ENCODE measurements around the gene BACH1.

DNA sequence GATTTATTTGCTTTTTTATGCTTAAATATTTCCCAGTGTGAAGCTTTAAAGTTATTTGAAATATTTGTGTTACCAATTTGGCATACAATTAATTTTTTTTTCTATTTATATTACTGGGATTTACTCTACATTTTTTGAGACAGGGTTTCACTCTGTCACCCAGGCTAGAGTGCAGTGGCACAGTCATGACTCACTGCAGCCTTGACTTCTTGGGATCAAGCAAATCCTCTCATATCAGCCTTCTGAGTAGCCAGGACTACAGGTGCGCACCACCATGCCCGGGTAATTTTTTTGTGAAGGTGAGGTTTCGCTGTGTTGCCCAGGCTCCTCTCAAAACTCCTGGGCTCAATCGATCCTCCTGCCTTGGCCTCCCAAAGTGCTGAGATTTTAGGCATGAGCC, 39.5 kb downstream of the BACH1 start:
- TF ChIP-seq REST (IDR thresholded peaks at IDR 0.05; ENCODE audit: insufficient read depth in 1 of 2, low read depth in 2 of 2, low read length in 1 of 2) (no peak), POLR2AphosphoS5 (IDR thresholded peaks at IDR 0.05; ENCODE audit: low read depth, low read length) (no peak), TCF7L2 (IDR thresholded peaks at IDR 0.05; ENCODE audit: low read depth, low read length) (no peak), SIN3A (IDR thresholded peaks at IDR 0.05; ENCODE audit: borderline replicate concordance, insufficient read depth, low read depth, low read length) (no peak)
- TF ChIP-seq, protein P1, sequence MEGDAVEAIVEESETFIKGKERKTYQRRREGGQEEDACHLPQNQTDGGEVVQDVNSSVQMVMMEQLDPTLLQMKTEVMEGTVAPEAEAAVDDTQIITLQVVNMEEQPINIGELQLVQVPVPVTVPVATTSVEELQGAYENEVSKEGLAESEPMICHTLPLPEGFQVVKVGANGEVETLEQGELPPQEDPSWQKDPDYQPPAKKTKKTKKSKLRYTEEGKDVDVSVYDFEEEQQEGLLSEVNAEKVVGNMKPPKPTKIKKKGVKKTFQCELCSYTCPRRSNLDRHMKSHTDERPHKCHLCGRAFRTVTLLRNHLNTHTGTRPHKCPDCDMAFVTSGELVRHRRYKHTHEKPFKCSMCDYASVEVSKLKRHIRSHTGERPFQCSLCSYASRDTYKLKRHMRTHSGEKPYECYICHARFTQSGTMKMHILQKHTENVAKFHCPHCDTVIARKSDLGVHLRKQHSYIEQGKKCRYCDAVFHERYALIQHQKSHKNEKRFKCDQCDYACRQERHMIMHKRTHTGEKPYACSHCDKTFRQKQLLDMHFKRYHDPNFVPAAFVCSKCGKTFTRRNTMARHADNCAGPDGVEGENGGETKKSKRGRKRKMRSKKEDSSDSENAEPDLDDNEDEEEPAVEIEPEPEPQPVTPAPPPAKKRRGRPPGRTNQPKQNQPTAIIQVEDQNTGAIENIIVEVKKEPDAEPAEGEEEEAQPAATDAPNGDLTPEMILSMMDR (IDR thresholded peaks at IDR 0.05): no peak
